ENCODE measurements around the gene CACUL1.

DNA sequence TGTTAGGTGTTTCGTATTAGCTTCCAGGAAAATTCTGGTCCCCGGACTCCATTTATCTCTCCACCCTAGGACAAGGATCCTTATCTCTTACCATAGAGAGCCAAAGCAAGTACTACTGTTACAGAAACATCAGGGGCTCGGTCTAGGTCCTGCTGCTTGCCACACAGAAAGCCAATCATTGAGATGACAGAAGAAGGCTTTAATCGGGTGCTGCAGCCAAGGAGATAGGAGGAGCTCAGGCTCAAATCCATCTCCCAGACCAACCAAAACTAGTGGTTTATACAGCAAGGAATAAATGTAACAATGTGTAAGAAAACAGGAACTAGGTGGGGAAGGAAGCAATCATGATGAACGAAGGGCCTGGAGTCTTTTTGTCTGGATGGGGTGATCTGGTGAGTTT, 22.2 kb upstream of the CACUL1 start:
- TF ChIP-seq, protein P1, sequence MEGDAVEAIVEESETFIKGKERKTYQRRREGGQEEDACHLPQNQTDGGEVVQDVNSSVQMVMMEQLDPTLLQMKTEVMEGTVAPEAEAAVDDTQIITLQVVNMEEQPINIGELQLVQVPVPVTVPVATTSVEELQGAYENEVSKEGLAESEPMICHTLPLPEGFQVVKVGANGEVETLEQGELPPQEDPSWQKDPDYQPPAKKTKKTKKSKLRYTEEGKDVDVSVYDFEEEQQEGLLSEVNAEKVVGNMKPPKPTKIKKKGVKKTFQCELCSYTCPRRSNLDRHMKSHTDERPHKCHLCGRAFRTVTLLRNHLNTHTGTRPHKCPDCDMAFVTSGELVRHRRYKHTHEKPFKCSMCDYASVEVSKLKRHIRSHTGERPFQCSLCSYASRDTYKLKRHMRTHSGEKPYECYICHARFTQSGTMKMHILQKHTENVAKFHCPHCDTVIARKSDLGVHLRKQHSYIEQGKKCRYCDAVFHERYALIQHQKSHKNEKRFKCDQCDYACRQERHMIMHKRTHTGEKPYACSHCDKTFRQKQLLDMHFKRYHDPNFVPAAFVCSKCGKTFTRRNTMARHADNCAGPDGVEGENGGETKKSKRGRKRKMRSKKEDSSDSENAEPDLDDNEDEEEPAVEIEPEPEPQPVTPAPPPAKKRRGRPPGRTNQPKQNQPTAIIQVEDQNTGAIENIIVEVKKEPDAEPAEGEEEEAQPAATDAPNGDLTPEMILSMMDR (IDR thresholded peaks at IDR 0.05 in 2 of 3, conservative IDR thresholded peaks at IDR 0.05 in 1 of 3; ENCODE audit: borderline replicate concordance in 1 of 3, insufficient read depth in 1 of 3, low read depth in 2 of 3, low read length in 2 of 3) = no peak
- TF ChIP-seq, protein P2, sequence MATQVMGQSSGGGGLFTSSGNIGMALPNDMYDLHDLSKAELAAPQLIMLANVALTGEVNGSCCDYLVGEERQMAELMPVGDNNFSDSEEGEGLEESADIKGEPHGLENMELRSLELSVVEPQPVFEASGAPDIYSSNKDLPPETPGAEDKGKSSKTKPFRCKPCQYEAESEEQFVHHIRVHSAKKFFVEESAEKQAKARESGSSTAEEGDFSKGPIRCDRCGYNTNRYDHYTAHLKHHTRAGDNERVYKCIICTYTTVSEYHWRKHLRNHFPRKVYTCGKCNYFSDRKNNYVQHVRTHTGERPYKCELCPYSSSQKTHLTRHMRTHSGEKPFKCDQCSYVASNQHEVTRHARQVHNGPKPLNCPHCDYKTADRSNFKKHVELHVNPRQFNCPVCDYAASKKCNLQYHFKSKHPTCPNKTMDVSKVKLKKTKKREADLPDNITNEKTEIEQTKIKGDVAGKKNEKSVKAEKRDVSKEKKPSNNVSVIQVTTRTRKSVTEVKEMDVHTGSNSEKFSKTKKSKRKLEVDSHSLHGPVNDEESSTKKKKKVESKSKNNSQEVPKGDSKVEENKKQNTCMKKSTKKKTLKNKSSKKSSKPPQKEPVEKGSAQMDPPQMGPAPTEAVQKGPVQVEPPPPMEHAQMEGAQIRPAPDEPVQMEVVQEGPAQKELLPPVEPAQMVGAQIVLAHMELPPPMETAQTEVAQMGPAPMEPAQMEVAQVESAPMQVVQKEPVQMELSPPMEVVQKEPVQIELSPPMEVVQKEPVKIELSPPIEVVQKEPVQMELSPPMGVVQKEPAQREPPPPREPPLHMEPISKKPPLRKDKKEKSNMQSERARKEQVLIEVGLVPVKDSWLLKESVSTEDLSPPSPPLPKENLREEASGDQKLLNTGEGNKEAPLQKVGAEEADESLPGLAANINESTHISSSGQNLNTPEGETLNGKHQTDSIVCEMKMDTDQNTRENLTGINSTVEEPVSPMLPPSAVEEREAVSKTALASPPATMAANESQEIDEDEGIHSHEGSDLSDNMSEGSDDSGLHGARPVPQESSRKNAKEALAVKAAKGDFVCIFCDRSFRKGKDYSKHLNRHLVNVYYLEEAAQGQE (IDR thresholded peaks at IDR 0.05; ENCODE audit: low read depth) = no peak
- no peak for TF ChIP-seq EZH2phosphoT487 (IDR thresholded peaks at IDR 0.05; ENCODE audit: borderline replicate concordance)
- TF ChIP-seq RAD21 (IDR thresholded peaks at IDR 0.05; ENCODE audit: low read depth) = no peak
- TF ChIP-seq, protein P3, sequence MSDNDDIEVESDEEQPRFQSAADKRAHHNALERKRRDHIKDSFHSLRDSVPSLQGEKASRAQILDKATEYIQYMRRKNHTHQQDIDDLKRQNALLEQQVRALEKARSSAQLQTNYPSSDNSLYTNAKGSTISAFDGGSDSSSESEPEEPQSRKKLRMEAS (IDR thresholded peaks at IDR 0.05) = no peak
- no peak for TF ChIP-seq TCF7L2 (IDR thresholded peaks at IDR 0.05; ENCODE audit: borderline replicate concordance, extremely low read depth, insufficient read depth, insufficient read length)
- no peak for TF ChIP-seq CEBPB (IDR thresholded peaks at IDR 0.05; ENCODE audit: low read depth)
- TF ChIP-seq POLR2AphosphoS5 (IDR thresholded peaks at IDR 0.05; ENCODE audit: low read depth, low read length) = no peak
- TF ChIP-seq POLR2A (IDR thresholded peaks at IDR 0.05; ENCODE audit: borderline replicate concordance, extremely low read depth, insufficient read depth, insufficient read length) = no peak
- no peak for TF ChIP-seq EGR1 (IDR thresholded peaks at IDR 0.05; ENCODE audit: low read depth)
- no peak for TF ChIP-seq SIN3A (IDR thresholded peaks at IDR 0.05; ENCODE audit: low read depth)
- TF ChIP-seq YY1 (IDR thresholded peaks at IDR 0.05; ENCODE audit: extremely low read depth, insufficient replicate concordance, low read depth, low read length) = no peak
- no peak for TF ChIP-seq ZNF274 (IDR thresholded peaks at IDR 0.05; ENCODE audit: low read depth, low read length)
- TF ChIP-seq JUND (IDR thresholded peaks at IDR 0.05) = no peak

Data from HCT116 (cell line).